Tibial artery (tissue), 4 donors: Measurements from ENCODE around the gene EDEM1.
"Not testable (repeated sequence)": the region's sequence is repeated elsewhere in the genome, so short reads cannot be mapped to it uniquely, and the experiment has no call there.

Experiments used
- DNase-seq, 2 donors: peaks; one replicate each; pipeline ENCODE4 v3.0.0-alpha.2; 2019
- H3K27ac ChIP-seq, 2 donors: fragments of 200-600 bp; sonication (generic) in 1 of 2; 1 replicate in 1 of 2; 2 replicates in 1 of 2; pipeline ENCODE4 v1.5.1; 2018 to 2019; ENCODE audit warnings: mild to moderate bottlenecking in 1 of 2
- H3K27me3 ChIP-seq, 2 donors: fragments of 200-600 bp; sonication (generic) in 1 of 2; one replicate each; pipeline versions ENCODE4 v1.5.1 to v1.6.0; 2016 to 2019
- H3K36me3 ChIP-seq, 3 donors: fragments of 200-600 bp; sonication (generic) in 2 of 3; one replicate each; pipeline ENCODE4 v1.5.1; 2016 to 2019; ENCODE audit warnings: mild to moderate bottlenecking in 2 of 3
- H3K4me1 ChIP-seq, 4 donors: fragments of 200-600 bp; sonication (generic) in 2 of 4; 1 replicate in 3 of 4; 2 replicates in 1 of 4; pipeline ENCODE4 v1.5.1; 2016 to 2019
- H3K4me3 ChIP-seq, 2 donors: fragments of 200-600 bp; sonication (generic) in 1 of 2; 1 replicate in 1 of 2; 2 replicates in 1 of 2; pipeline ENCODE4 v1.5.1; 2018 to 2019; ENCODE audit warnings: mild to moderate bottlenecking in 2 of 2
- H3K9me3 ChIP-seq, 3 donors: fragments of 200-600 bp; sonication (generic) in 1 of 3; one replicate each; pipeline ENCODE4 v1.5.1; 2016 to 2019
- CTCF ChIP-seq, 2 experiments: fragments of 200-600 bp in 1 of 2; fragments of 450-650 bp in 1 of 2; IDR thresholded peaks; one replicate each; pipeline ENCODE4 v1.5.1; 2017 to 2019; ENCODE audit warnings: antibody characterized with exemption in 2 of 2, mild to moderate bottlenecking in 1 of 2, moderate library complexity in 1 of 2
- intact Hi-C: fragments of 100-400 bp; cut with DNase I; formaldehyde crosslinking; loops from one replicate; pipeline ENCODE4 v1.15.0; 2023; ENCODE audit warnings: low total_unique reads

EDEM1 gene

GRCh38 chr3:5239602-5240001 lies 52.1 kb downstream of the EDEM1 start:
- Histone ChIP-seq H3K9me3 (no peaks in the 10 kb centered on the region), H3K4me3 (no peak overlapping the region), H3K27me3 (no peaks in the 10 kb centered on the region), H3K4me1 (no peaks in the 10 kb centered on the region), H3K27ac (no peak overlapping the region), H3K36me3 (no peaks in the 10 kb centered on the region)
- intact Hi-C loops: no loop called here
- TF ChIP-seq CTCF (IDR thresholded peaks at IDR 0.05): no peak
- no peak for DNase-seq

GRCh38 chr3:5240740-5241139 lies 53.2 kb downstream of the EDEM1 start:
- no peaks in the 10 kb centered on the region for H3K36me3 ChIP-seq
- no peak for TF ChIP-seq CTCF (IDR thresholded peaks at IDR 0.05)
- intact Hi-C loops: no loop called here
- DNase-seq: no peak
- no peak overlapping the region for H3K4me3 ChIP-seq
- H3K4me1 ChIP-seq: no peaks in the 10 kb centered on the region
- H3K27me3 ChIP-seq: no peaks in the 10 kb centered on the region
- no peak overlapping the region for H3K27ac ChIP-seq
- no peaks in the 10 kb centered on the region for H3K9me3 ChIP-seq

- H3K27ac ChIP-seq, H3K36me3 ChIP-seq, intact Hi-C loops, H3K4me1 ChIP-seq, DNase-seq, H3K4me3 ChIP-seq, H3K27me3 ChIP-seq, H3K9me3 ChIP-seq: not testable (repeated sequence)
These were observed 55.3 kb downstream of the EDEM1 start for GRCh38 chr3:5242785-5243184.

GRCh38 chr3:5245927-5246326 lies 58.4 kb downstream of the EDEM1 start:
- Histone ChIP-seq H3K27ac (no peak overlapping the region), H3K9me3 (no peaks in the 10 kb centered on the region)
- no peak for DNase-seq

GRCh38 chr3:5248822-5249221 lies 61.3 kb downstream of the EDEM1 start:
- intact Hi-C loops: no loop called here
- no peaks in the 10 kb centered on the region for H3K36me3 ChIP-seq
- no peak overlapping the region for H3K27ac ChIP-seq
- H3K4me3 ChIP-seq: no peak overlapping the region
- DNase-seq: no peak
- no peaks in the 10 kb centered on the region for H3K27me3 ChIP-seq
- H3K9me3 ChIP-seq: no peaks in the 10 kb centered on the region
- no peaks in the 10 kb centered on the region for H3K4me1 ChIP-seq
- no peak for TF ChIP-seq CTCF (IDR thresholded peaks at IDR 0.05)

More at GRCh38 chr3:5245927-5246326, 58.4 kb downstream of the EDEM1 start:
- Histone ChIP-seq H3K36me3 (no peaks in the 10 kb centered on the region), H3K27me3 (no peaks in the 10 kb centered on the region), H3K4me1 (no peaks in the 10 kb centered on the region), H3K4me3 (no peak overlapping the region)
- no peak for TF ChIP-seq CTCF (IDR thresholded peaks at IDR 0.05)
- intact Hi-C loops: no loop called here

- DNase-seq: no peak
- no peaks in the 10 kb centered on the region for H3K4me1 ChIP-seq
- intact Hi-C loops: no loop called here
- no peak for TF ChIP-seq CTCF (IDR thresholded peaks at IDR 0.05)
- H3K27ac ChIP-seq: no peak overlapping the region
- H3K9me3 ChIP-seq: no peaks in the 10 kb centered on the region
- no peaks in the 10 kb centered on the region for H3K27me3 ChIP-seq
- H3K36me3 ChIP-seq: no peaks in the 10 kb centered on the region
- H3K4me3 ChIP-seq: peak overlapping the region; percentile 18 to 27
These were observed 63.1 kb downstream of the EDEM1 start for GRCh38 chr3:5250467-5251195.
